PFSK-1 (cell line): Measurements from ENCODE around the gene RXRB.

Source experiments
- FOXP2 ChIP-seq: optimal IDR thresholded peaks from 2 replicates; pipeline ENCODE3; 2011; ENCODE audit warnings: borderline replicate concordance, control low read depth, inconsistent platforms; ENCODE audit not compliant: insufficient read depth; ENCODE audit errors: extremely low read length, extremely low read depth
- POLR2AphosphoS5 ChIP-seq: IDR thresholded peaks from 2 replicates; pipeline ENCODE4 v1.6.1; 2012; ENCODE audit warnings: low read depth, mild to moderate bottlenecking, control low read depth, low read length, moderate library complexity
- SIN3A ChIP-seq: IDR thresholded peaks from 2 replicates; pipeline ENCODE4 v1.6.1; 2012; ENCODE audit warnings: mild to moderate bottlenecking, low read length, moderate library complexity, borderline replicate concordance; ENCODE audit not compliant: insufficient read depth
- TAF1 ChIP-seq: IDR thresholded peaks from 2 replicates; pipeline ENCODE4 v1.6.1; 2012; ENCODE audit warnings: low read length, control low read depth, borderline replicate concordance; ENCODE audit not compliant: insufficient read depth
- TF ChIP-seq, protein P1 (sequence below), 2 experiments: IDR thresholded peaks; 2 replicates each; pipeline versions ENCODE4 v1.6.1 to v1.8.0; 2011 to 2012; ENCODE audit warnings: low read depth in 2 of 2, low read length in 2 of 2, control low read depth in 1 of 2, inconsistent platforms in 1 of 2, mild to moderate bottlenecking in 1 of 2, moderate library complexity in 1 of 2; ENCODE audit not compliant: insufficient read depth in 1 of 2

RXRB gene

DNA sequence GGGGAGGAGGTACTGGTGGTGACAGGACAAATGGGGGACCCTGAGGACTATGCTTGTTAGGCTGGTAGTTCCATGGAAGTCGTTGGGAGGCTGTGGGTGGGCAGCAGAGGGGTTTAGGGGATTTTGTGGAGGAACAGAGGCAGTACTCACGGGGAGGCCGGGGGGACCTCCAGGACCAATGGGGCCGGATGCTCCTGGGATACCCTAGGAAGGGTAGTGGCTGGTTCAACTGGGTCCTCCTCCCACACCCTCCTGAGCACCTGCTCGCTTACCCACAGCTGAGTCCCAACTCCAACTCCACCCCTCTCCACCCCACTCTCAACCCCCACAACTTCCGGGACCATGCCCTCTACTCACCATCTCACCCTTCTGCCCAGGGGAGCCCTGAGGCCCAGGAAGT is 34.1 kb downstream of the RXRB start:
- no peak for TF ChIP-seq FOXP2
- TF ChIP-seq, protein P1, sequence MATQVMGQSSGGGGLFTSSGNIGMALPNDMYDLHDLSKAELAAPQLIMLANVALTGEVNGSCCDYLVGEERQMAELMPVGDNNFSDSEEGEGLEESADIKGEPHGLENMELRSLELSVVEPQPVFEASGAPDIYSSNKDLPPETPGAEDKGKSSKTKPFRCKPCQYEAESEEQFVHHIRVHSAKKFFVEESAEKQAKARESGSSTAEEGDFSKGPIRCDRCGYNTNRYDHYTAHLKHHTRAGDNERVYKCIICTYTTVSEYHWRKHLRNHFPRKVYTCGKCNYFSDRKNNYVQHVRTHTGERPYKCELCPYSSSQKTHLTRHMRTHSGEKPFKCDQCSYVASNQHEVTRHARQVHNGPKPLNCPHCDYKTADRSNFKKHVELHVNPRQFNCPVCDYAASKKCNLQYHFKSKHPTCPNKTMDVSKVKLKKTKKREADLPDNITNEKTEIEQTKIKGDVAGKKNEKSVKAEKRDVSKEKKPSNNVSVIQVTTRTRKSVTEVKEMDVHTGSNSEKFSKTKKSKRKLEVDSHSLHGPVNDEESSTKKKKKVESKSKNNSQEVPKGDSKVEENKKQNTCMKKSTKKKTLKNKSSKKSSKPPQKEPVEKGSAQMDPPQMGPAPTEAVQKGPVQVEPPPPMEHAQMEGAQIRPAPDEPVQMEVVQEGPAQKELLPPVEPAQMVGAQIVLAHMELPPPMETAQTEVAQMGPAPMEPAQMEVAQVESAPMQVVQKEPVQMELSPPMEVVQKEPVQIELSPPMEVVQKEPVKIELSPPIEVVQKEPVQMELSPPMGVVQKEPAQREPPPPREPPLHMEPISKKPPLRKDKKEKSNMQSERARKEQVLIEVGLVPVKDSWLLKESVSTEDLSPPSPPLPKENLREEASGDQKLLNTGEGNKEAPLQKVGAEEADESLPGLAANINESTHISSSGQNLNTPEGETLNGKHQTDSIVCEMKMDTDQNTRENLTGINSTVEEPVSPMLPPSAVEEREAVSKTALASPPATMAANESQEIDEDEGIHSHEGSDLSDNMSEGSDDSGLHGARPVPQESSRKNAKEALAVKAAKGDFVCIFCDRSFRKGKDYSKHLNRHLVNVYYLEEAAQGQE (IDR thresholded peaks at IDR 0.05; ENCODE audit: insufficient read depth in 1 of 2, low read depth in 2 of 2, low read length in 2 of 2): no peak
- no peak for TF ChIP-seq TAF1
- no peak for TF ChIP-seq POLR2AphosphoS5
- TF ChIP-seq SIN3A: no peak

DNA sequence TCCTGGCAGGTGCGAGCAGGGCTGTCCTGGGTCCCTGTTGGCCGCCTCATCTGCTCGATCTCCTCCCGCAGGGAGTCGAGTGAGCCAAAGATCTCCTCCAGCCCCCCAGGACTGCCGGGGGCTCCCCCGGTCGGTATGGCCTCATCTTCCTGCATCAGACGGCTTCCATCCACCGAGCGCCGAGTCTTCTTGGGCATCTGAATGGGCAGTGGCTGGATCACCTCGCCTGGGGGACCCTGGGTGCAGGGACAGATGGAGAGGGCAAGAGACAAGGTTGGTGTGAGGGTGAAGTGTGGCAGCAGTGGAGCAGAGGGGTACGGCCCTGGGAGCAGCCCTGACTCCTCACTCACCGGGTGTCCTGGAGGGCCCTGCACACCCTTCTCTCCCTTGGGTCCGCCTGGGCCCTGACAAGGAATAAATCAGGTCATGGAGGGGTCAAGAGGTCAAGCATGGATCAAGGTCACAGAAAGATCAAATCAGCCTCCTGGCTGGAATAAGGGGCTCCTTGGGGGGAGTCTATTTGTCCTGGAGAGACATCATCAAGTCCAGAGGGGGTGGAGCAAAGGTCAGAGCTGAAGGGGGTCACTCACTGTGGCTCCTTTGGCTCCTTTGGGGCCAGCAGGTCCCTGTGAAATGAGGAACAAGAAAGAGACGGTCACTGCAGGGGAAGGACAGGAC is 34.7 kb downstream of the RXRB start:
- TF ChIP-seq FOXP2 (no peak), SIN3A (no peak), POLR2AphosphoS5 (no peak), TAF1 (no peak)

DNA sequence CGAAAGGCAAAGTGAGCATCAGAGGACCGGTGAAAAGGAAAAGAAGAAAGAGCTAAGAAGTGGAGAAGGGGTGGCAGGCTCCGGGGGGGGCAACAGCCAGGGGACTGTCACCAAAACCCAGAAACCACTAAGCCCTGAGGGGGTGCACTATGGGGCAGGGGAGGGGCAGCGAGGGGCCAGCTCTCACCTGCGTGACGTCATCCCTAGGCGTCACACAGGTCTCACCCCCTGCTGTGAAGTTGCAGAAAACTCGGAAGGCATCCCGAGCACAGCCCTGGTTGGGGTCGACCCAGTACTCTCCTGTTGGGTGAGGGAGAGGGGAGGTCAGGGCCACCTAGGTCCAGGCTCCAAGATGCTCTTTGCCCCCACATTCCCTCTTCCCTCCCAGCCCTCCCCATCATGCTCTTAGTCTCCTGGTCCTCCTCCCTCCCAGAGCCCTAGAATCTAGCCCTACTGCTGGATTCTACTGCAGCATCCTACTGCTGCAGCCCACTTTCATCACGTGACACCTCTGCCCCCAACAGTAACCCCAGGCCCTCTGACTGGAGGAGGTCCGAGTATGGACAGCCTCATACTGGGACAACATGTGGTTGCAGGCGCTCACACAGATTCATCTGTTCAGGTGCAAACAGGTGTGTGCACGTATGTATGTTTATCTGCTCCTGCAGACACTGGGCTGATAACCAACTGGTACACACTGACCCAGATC is 35.6 kb downstream of the RXRB start:
- TF ChIP-seq TAF1 (no peak), FOXP2 (no peak), POLR2AphosphoS5 (no peak), SIN3A (no peak)
- TF ChIP-seq, protein P1 (IDR thresholded peaks at IDR 0.05; ENCODE audit: insufficient read depth in 1 of 2, low read depth in 2 of 2, low read length in 2 of 2): no peak

DNA sequence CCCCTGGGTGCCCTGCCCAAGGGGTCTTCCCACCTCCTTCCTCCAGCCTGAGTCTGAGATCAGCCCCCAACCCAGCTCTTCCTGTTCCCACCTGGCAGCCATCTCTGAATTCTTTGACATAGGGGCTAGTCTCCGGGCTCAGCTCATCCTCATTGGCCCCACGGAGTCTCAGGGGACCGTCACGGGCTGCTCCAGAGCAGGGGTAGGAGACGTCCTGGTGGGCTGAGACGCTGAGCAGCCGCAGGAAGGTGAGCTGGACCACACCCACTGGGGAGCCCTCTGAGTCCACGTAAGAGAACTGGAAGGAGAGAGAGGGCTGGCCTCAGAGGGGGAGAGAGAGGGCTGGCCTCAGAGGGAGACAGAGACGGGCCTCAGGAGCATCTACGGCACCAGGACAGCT is 36.3 kb downstream of the RXRB start:
- TF ChIP-seq TAF1: no peak
- no peak for TF ChIP-seq SIN3A
- no peak for TF ChIP-seq POLR2AphosphoS5
- TF ChIP-seq, protein P1 (IDR thresholded peaks at IDR 0.05; ENCODE audit: insufficient read depth in 1 of 2, low read depth in 2 of 2, low read length in 2 of 2): no peak
- TF ChIP-seq FOXP2: no peak

DNA sequence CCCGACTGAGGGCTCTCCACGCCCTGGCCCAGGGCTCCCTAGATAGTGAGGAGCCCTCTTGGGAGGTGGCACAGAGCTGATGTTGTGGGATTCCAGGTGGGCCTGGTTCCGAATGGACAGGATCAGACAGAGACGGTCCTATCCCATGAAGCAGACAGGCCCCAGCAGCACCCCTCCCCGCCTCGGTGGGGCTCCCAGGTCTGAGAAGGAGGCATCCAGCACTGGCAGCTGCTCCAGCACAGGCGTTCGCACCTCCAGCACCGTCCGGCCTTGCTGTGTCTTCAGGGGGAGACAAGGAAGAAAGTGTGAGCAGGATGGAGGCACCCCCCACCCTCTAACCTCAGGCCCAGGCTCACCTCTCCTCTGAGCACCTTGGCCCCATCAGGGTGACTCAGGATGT is 36.9 kb downstream of the RXRB start:
- TF ChIP-seq TAF1 (no peak), SIN3A (no peak), FOXP2 (no peak), POLR2AphosphoS5 (no peak)
- TF ChIP-seq, protein P1 (IDR thresholded peaks at IDR 0.05; ENCODE audit: insufficient read depth in 1 of 2, low read depth in 2 of 2, low read length in 2 of 2): no peak
